Nephron progenitor cell (in vitro differentiated cells): ENCODE data around the gene SLC39A8.

Experiments
- DNase-seq: peaks from one replicate; pipeline ENCODE4 v3.0.0; 2021
- H3K27ac Mint-ChIP-seq: 2 replicates; pipeline ENCODE4 v1.8.0; 2021; ENCODE audit warnings: mild to moderate bottlenecking, moderate library complexity, mixed read lengths
- H3K27me3 Mint-ChIP-seq: 2 replicates; pipeline ENCODE4 v1.8.0; 2021; ENCODE audit warnings: mild to moderate bottlenecking, low read depth, mixed read lengths; ENCODE audit not compliant: poor library complexity
- H3K36me3 Mint-ChIP-seq: 2 replicates; pipeline ENCODE4 v1.8.0; 2021; ENCODE audit warnings: low read depth, mixed read lengths
- H3K4me1 Mint-ChIP-seq: 2 replicates; pipeline ENCODE4 v1.8.0; 2021; ENCODE audit warnings: mixed read lengths
- H3K4me3 Mint-ChIP-seq: 2 replicates; pipeline ENCODE4 v1.8.0; 2021; ENCODE audit warnings: mild to moderate bottlenecking, moderate library complexity, mixed read lengths
- H3K9me3 Mint-ChIP-seq: 2 replicates; pipeline ENCODE4 v1.8.0; 2021; ENCODE audit warnings: mild to moderate bottlenecking, moderate library complexity, mixed read lengths
- TF ChIP-seq, protein P1 (sequence below): fragments of 200-600 bp; sonication (generic); IDR thresholded peaks from 2 replicates; pipeline ENCODE4 v1.5.0; 2021; ENCODE audit warnings: antibody characterized with exemption

The SLC39A8 gene

DNA sequence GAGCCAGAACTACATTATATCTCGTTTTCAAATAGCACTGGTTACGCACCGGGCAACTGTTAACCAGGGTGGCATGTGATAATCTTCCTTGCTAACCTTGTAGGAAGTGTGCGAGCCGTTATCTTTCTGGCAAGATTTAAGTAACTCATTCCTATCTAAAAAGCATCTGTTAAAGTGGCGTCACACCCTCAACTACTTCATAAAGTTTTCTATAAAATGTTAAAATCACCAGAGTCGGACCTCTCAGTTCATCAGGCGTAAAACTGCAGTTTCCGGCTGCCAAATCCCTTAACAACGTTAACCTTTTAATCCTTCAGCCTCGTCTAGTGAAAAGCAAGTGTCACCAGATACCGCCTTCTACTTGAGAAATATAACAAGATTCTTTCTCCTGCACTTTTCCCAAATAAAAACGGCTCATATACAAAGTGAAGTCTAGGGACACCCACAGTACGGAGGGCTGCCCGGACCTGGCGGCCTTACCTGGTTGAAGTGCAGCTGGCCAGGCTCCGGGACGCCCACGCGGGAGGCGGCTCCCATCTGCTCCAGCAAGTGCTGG, 1.2 kb downstream of the SLC39A8 start:
- Mint-ChIP-seq H3K4me3 (peak overlapping the region; percentile 91), H3K36me3 (peaks cover 6% of the 10 kb centered on the region), H3K4me1 (peaks cover 52% of the 10 kb centered on the region), H3K27me3 (peaks cover 4% of the 10 kb centered on the region), H3K27ac (no peak overlapping the region), H3K9me3 (no peaks in the 10 kb centered on the region)
- TF ChIP-seq, protein P1, sequence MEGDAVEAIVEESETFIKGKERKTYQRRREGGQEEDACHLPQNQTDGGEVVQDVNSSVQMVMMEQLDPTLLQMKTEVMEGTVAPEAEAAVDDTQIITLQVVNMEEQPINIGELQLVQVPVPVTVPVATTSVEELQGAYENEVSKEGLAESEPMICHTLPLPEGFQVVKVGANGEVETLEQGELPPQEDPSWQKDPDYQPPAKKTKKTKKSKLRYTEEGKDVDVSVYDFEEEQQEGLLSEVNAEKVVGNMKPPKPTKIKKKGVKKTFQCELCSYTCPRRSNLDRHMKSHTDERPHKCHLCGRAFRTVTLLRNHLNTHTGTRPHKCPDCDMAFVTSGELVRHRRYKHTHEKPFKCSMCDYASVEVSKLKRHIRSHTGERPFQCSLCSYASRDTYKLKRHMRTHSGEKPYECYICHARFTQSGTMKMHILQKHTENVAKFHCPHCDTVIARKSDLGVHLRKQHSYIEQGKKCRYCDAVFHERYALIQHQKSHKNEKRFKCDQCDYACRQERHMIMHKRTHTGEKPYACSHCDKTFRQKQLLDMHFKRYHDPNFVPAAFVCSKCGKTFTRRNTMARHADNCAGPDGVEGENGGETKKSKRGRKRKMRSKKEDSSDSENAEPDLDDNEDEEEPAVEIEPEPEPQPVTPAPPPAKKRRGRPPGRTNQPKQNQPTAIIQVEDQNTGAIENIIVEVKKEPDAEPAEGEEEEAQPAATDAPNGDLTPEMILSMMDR: no peak
- DNase-seq: no peak

DNA sequence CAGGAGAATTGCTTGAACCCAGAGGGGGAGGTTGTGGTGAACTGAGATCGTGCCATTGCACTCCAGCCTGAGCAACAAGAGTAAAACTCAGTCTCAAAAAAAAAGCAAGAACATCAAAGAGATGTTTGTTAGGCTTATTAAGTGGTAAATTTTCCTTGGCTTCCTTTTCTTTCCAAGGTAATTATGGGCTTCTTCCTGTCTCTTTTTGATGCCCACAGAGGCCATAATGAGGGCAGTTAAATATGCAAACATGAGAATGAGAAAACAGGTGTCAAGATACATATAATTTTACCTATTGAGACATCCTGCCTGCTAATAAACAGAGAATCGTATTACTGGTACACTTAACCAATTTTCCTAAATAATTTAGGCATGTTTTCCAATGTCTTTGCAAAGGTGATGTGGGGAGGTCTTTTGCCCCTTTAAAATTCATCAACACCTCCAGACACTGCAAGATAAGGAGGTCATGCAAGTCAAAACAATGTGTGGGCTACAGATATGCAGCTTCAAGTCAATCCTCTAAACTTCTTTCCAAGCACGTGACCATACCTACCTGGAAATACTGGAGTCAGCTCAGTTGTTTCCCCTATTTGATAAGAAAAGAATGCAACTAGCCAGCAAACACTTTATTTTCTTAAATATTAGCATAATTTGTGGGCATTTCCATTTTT, 2.7 kb downstream of the SLC39A8 start:
- Mint-ChIP-seq H3K4me1 (peaks cover 53% of the 10 kb centered on the region), H3K4me3 (peak overlapping the region; percentile 91), H3K27me3 (peaks cover 4% of the 10 kb centered on the region), H3K27ac (no peak overlapping the region), H3K36me3 (peaks cover 6% of the 10 kb centered on the region), H3K9me3 (no peaks in the 10 kb centered on the region)
- TF ChIP-seq, protein P1: no peak
- no peak for DNase-seq

DNA sequence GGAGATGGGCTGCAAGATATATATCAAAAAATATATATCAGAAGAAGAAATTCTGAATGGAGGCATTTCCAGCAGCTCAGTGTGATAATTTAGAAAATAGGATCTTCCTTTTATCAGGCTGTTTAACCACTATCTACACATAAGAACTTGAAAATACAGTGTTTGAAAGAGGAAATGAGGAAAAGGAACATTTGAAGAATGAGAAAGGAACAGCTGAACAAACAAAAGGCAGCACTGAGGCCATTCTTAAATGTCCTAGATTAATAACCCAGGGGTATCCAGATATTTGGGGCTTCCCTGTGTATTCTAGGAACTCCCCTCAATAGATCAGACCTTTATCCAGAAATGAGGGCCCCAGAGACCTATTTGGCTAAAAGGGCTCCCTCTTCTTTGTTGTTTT, 4.1 kb downstream of the SLC39A8 start:
- Mint-ChIP-seq H3K4me3 (peak overlapping the region; percentile 16), H3K9me3 (no peaks in the 10 kb centered on the region), H3K27ac (no peak overlapping the region), H3K36me3 (peaks cover 6% of the 10 kb centered on the region), H3K27me3 (peaks cover under 1% of the 10 kb centered on the region), H3K4me1 (peaks cover 61% of the 10 kb centered on the region)
- no peak for DNase-seq
- TF ChIP-seq, protein P1: no peak

DNA sequence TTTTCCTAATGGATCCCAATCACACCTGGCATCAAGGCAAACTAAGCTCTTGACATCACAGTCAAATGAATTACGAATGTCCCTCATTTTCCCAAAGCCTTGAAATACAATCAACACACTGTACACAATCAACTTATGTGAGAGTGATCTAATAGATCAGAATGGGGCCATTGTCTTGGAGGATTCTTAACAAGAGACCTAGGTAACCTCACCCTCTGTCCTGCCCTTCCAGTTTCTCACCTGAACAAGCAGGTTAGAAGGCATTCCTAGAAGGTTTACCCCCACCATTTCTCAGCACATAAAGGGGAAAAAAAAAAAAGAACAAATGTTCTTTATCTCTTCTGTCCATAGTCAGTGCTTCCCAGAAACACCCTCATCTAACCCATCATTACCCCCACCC, 6.3 kb downstream of the SLC39A8 start:
- H3K4me1 Mint-ChIP-seq: peaks cover 62% of the 10 kb centered on the region
- H3K36me3 Mint-ChIP-seq: peaks cover 6% of the 10 kb centered on the region
- DNase-seq: no peak
- no peak overlapping the region for H3K27ac Mint-ChIP-seq
- H3K9me3 Mint-ChIP-seq: no peaks in the 10 kb centered on the region
- H3K4me3 Mint-ChIP-seq: no peak overlapping the region
- H3K27me3 Mint-ChIP-seq: no peaks in the 10 kb centered on the region
- TF ChIP-seq, protein P1: no peak

DNA sequence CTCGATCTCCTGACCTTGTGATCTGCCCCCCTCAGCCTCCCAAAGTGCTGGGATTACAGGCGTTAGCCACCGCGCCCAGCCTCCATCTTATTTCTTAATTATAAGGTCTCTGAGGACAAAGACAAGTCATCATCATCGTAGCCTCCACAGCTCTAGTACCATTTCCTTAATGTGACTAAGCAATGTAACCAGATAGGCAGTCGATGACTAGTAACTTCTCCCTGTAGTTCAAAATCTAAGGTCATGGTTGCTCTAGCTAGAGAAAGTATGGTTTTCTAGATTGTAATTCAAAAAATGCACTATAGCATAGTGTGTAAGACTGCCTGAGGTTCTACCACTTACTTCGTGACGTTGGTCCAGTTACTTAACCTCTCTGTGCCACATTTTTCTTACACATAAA, 6.9 kb downstream of the SLC39A8 start:
- DNase-seq: no peak
- Mint-ChIP-seq H3K36me3 (peaks cover 6% of the 10 kb centered on the region), H3K27me3 (no peaks in the 10 kb centered on the region), H3K4me1 (peaks cover 64% of the 10 kb centered on the region), H3K9me3 (no peaks in the 10 kb centered on the region), H3K27ac (no peak overlapping the region), H3K4me3 (no peak overlapping the region)
- TF ChIP-seq, protein P1: no peak

DNA sequence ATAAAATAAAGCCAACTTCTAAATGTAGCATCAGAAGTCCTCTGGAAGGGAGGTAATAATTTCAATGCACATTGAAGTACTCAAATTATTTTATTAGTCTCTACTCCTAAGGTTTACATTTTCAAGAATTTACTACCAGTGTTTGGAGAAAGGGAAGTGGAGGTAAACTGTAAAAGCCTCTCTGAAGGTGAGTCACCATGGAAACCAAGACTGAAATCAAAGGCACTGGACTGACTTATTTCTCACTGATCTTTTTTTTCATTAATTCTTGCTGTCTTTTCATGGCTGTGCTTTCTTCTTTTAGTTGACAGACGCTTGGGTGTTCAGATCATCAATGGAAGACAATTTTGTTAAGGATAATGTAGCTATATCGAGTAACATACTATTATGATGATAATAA, 9.7 kb downstream of the SLC39A8 start:
- no peaks in the 10 kb centered on the region for H3K27me3 Mint-ChIP-seq
- peaks cover 39% of the 10 kb centered on the region for H3K4me1 Mint-ChIP-seq
- H3K9me3 Mint-ChIP-seq: peaks cover 18% of the 10 kb centered on the region
- peaks cover 28% of the 10 kb centered on the region for H3K36me3 Mint-ChIP-seq
- TF ChIP-seq, protein P1: no peak
- no peak overlapping the region for H3K4me3 Mint-ChIP-seq
- no peak for DNase-seq
- no peak overlapping the region for H3K27ac Mint-ChIP-seq
